Brain microvascular endothelial cell (primary cell): ENCODE measurements around the gene HEMGN.

Source experiments
- DNase-seq: peaks from one replicate; pipeline ENCODE4 v3.0.0-alpha.2; 2020
- H3K27ac ChIP-seq: fragments of 250-450 bp; sonication (Bioruptor Pico); 2 replicates; pipeline ENCODE4 v1.5.1; 2020; ENCODE audit warnings: mild to moderate bottlenecking, moderate library complexity
- H3K27me3 ChIP-seq: fragments of 250-450 bp; sonication (Bioruptor Pico); replicated peaks from 2 replicates; pipeline ENCODE4 v1.5.1; 2020; ENCODE audit warnings: mild to moderate bottlenecking
- H3K36me3 ChIP-seq: fragments of 250-450 bp; sonication (Bioruptor Pico); replicated peaks from 2 replicates; pipeline ENCODE4 v1.5.1; 2020; ENCODE audit warnings: mild to moderate bottlenecking
- H3K4me3 ChIP-seq: 2 replicates; pipeline ENCODE4 v1.5.1; 2011; ENCODE audit warnings: low read depth, mild to moderate bottlenecking, control low read depth, low read length, moderate library complexity
- in situ Hi-C: cut with HindIII; loops from 2 replicates; pipeline ENCODE4 v1.10.0; 2017; ENCODE audit warnings: low sequenced_read_pairs, low pct_ligation_motif_present
- TF ChIP-seq, protein P1 (sequence below): IDR thresholded peaks from 2 replicates; pipeline ENCODE4 v1.5.1; 2011; ENCODE audit warnings: low read depth, mild to moderate bottlenecking, moderate library complexity, low read length, control low read depth, inconsistent platforms; ENCODE audit errors: missing control alignments

Gene HEMGN, protein sequence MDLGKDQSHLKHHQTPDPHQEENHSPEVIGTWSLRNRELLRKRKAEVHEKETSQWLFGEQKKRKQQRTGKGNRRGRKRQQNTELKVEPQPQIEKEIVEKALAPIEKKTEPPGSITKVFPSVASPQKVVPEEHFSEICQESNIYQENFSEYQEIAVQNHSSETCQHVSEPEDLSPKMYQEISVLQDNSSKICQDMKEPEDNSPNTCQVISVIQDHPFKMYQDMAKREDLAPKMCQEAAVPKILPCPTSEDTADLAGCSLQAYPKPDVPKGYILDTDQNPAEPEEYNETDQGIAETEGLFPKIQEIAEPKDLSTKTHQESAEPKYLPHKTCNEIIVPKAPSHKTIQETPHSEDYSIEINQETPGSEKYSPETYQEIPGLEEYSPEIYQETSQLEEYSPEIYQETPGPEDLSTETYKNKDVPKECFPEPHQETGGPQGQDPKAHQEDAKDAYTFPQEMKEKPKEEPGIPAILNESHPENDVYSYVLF

DNA sequence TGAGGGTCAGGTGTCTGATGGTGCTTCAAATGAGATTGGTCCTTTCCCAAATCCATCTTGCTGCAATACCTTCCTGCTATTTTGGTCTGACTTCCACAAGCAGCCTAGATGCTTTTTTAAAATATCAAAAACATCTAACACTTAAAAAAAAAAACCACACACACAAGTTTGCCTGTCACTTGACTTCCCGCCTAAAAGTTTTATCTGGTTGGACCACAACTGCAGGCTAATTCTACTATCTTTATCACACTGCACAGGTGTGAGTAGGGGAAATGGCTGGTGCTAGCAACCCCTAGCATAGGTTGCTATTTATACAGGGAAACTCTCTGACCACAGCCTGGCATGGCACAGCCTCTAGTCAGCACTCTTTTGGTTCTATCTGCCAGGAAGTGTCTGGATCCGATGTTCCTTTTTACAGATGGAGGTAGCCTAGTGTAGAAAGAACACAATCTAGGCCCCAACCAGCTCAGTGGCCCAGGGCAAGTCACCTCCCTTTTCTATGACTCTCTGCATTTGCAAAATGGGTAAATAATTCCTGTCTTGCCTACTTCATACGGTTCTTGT, at the start of gene HEMGN:
HEMGN (minus strand) TSS at position 92 of the 564 bp plus-strand sequence; CDS start at position 56, 36 bp downstream.
- Histone ChIP-seq H3K27me3 (peaks cover 37% of the 10 kb centered on the region), H3K36me3 (no peaks in the 10 kb centered on the region), H3K27ac (no peak within 1 kb of the TSS), H3K4me3 (no peak within 1 kb of the TSS)
- no peak for DNase-seq
- in situ Hi-C loops = no loop called here
- TF ChIP-seq, protein P1, sequence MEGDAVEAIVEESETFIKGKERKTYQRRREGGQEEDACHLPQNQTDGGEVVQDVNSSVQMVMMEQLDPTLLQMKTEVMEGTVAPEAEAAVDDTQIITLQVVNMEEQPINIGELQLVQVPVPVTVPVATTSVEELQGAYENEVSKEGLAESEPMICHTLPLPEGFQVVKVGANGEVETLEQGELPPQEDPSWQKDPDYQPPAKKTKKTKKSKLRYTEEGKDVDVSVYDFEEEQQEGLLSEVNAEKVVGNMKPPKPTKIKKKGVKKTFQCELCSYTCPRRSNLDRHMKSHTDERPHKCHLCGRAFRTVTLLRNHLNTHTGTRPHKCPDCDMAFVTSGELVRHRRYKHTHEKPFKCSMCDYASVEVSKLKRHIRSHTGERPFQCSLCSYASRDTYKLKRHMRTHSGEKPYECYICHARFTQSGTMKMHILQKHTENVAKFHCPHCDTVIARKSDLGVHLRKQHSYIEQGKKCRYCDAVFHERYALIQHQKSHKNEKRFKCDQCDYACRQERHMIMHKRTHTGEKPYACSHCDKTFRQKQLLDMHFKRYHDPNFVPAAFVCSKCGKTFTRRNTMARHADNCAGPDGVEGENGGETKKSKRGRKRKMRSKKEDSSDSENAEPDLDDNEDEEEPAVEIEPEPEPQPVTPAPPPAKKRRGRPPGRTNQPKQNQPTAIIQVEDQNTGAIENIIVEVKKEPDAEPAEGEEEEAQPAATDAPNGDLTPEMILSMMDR = no peak

DNA sequence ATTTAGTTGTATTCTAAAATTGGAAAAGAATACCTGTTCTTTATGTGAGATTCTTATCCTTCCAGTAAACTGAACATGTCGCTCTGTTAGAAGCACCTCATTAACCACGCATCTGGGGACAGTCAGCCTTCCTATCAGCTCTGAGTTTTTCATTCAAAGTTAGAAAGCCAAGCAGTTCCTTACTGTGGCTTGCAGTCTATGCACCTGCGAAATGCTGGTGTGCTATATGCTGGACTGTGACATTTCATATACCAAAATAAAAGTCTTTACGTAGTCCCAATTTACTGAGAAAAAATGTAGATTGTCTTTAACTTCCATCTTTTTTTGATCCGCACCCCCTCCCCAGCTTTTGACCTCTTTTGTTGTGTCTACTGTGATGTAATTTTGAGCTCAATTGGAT, 49.5 kb upstream of the HEMGN start:
- in situ Hi-C loops = no loop called here
- no peak overlapping the region for H3K4me3 ChIP-seq

DNA sequence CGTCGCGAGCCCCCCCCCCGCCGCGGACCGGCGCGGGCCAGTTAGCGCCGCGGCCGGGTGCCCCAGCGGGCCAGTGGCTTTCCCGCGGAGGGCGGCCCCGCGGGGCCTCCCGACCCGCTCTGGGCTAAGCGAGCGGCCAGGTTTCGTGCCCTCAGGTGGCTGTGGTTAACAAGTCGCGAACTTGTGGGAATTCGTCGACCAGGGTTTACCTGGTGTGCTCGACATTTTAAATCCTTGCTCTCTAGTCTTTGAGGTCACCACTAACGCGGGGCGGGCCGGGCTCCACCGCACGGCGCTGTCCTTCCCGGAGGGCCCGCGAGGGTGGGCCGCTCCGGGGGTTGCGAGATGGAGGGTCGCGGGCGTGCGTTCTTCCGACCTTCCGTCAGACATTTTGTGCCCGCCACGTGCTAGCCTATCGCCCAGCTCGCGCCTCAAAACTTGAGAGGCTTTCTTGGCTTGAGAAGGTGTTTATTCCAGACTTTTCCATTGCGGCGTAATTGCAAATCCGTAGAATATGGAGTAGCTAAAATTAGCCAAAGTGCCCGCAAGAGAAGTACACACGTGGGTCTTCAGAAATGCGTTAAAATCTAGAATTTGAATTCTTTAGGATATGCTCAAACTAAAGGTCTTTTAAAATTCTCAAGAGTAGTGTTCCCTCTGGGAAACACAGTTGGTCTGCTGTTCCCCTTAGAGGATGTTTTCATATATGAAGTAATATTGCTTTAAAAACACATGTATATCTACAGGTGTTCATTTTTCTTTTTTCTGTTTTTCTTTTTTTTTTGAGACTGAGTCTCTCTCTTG, 47.3 kb upstream of the HEMGN start:
- Histone ChIP-seq H3K4me3 (peak overlapping the region; percentile 52), H3K27me3 (no peaks in the 10 kb centered on the region), H3K36me3 (no peaks in the 10 kb centered on the region), H3K27ac (peak overlapping the region; percentile 87)
- TF ChIP-seq, protein P1 = no peak
- DNase-seq = no peak
- in situ Hi-C loops = no loop called here

More for the DNA sequence above, 49.5 kb upstream of the HEMGN start:
- H3K27ac ChIP-seq = no peak overlapping the region
- no peaks in the 10 kb centered on the region for H3K36me3 ChIP-seq
- TF ChIP-seq, protein P1 = no peak
- no peak for DNase-seq
- H3K27me3 ChIP-seq = no peaks in the 10 kb centered on the region

DNA sequence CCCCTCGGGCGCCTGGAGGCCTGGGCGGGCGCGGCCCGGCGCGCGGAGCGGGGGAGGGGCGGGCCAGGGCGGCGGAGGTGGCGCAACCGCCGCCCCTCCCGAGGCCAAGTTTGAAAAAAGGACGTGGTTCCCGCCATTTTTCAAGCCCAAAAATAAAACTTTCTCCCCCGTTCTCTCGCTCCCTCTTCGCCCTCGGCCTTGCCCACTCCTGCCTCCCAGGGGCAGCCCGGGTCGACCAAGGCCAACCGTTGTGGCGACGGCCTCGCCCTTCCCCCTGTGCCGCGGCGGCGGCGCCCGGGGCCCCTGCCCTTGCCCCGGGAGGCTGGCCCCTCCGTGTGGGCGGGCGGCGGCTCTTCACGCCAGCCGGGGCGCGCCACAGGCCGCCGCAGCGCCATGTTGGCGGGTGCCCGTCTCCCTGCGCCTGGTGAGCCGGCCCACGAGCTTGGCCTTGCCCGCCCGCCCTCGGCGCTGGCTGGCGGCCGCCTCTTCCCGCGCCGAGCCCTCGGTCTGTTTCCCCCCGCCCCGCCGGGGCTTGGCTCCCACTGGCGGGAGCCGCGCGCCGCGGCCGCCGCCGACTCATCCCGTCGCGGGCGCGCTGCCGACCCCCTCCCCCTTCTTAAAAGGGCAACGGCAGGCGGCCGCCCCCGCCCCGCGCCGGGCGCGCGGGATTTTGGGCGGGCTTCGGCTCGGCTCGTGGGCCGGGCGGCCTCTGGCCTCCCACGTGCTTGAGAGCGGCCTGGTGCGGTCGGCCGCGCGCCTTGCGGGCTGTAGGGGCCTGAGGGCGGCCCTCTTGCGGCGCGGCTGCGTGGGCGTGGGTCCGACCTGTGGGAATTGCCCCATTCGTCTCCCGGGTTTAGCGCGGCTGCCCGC, 46.5 kb upstream of the HEMGN start:
- peak; percentile 59 for DNase-seq
- Histone ChIP-seq H3K36me3 (no peaks in the 10 kb centered on the region), H3K4me3 (peak overlapping the region; percentile 75), H3K27ac (peak overlapping the region; percentile 87), H3K27me3 (no peaks in the 10 kb centered on the region)
- in situ Hi-C loops = no loop called here
- TF ChIP-seq, protein P1 = no peak

DNA sequence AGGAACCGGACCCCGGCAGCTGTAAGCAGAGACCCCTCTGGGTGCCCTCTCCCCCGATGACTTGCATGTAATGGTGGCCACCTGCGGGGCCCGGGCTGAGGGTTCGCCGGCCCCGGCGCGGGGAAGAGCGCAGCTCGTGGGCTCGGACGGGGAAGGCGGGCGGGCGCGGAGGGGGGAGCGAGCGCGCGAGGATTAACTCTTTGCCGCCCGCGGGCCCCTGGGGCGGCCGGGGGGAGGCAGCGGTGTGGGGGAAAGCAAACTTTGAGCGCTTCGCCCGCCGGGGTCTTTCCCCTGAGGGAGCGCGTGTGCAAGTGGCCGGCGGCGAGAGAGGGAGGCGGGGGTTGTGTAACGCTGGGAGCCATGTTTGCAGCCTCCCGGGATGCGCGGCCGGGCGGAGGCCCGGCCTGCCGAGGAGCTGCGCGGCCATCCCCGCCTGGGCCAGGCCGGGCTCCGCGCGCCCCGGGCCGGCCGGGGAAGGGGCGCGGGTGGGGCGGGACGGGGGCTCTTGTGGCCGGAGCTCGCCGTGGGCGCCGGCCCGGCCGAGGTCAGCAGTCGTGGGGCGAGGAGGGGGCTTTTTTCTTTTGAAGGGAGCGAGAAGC, 45.7 kb upstream of the HEMGN start:
- no peak for DNase-seq
- TF ChIP-seq, protein P1 = no peak
- peak overlapping the region; percentile 87 for H3K27ac ChIP-seq
- no peaks in the 10 kb centered on the region for H3K27me3 ChIP-seq
- peak overlapping the region; percentile 75 for H3K4me3 ChIP-seq
- H3K36me3 ChIP-seq = no peaks in the 10 kb centered on the region
- in situ Hi-C loops = no loop called here
